NCI-H2081 (cell line): ENCODE results near the gene GAST.
A peak's percentile ranks its signal among the peaks of the same experiment; 100 is the strongest.

Source experiments
- DNase-seq, 2 experiments: peaks; one replicate each; lab custom pipeline; 2025; lab: John Stamatoyannopoulos, UW

GAST gene

DNA sequence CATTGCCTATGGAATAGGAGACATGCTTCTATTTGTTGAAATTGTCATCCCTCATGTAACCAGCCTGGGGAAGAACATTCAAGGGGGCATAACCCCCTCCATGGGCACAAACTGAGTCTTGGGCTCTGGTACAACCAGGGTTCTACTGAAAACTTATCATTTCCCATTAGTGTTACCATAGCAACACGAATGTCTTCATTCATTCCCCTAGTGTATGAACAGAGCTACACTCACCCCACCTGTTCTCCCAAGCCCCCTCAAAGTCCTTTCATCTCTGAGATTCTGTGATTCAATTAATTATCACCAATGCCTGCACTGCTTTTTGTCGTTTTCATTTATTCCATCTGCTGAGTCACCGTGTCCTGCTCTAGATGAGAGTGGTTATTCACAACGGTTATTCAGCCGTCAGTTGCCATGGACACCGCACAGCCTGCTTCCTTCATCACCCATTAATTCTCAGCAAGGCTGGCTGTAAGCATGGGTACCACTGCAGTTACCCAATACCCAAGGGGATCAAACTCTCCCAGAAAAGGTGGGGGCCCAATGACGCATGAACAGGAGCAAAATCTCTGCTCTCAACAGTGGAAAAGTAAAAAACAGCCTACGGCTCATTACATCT is 1.6 kb upstream of the GAST start:
- peak; percentile 27 to 54 for DNase-seq

DNA sequence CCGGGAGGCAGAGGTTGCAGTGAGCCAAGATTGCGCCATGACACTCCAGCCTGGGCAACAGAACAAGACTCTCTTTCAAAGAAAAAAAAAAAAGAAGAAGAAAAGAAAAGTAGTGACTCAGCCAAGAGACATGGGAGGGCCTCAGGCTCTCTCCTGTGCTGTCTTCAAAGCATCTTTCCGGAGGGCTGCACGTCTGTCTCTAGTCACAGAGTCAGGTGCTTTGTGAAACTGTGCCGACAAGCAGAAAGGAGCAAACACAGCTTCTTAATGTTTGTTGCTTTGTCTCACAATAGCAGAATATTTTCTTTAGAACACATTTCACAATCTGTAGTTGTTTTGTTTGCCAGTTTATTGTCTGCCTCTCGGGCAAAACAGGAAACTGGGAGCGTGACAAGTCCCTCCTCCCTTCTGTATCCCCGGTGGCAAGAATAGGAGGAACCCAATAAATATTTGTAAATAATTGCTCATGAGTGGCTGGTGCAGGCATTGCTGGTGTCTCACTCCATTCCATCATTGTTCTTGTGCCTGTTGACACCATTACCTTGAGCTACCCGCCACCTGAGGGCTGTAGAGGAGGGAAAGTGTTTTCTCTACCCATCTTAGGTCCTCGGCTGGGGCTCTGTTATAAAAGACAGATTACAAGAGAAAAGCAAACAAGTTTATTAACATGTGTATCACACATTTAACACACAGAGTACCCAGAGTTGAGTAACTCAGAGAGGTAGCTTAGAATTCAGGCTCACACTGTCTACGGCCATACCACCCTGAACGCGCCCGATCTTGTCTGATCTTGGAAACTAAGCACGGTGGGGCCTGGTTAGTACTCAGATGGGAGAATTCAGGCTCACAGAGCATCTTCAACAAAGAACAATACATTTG is 5.5 kb downstream of the GAST start:
- no peak for DNase-seq

DNA sequence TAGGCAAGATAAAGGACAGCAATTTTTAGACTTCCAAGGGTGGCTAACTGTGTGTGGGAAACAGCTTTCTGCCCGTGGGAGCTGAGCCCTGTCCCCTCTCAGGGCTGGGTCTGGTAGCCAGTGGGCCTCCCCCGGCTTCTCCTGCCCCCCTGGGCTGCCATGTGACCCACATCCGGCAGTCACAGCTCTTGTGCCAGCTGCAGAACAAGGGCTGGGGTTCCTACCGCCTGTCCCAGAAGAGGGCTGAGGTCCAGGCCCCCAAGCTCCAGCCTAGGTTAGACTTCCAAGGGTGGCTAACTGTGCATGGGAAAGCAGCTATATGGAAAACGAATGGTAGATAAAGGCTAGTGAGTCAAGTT is 6.1 kb downstream of the GAST start:
- DNase-seq: no peak

DNA sequence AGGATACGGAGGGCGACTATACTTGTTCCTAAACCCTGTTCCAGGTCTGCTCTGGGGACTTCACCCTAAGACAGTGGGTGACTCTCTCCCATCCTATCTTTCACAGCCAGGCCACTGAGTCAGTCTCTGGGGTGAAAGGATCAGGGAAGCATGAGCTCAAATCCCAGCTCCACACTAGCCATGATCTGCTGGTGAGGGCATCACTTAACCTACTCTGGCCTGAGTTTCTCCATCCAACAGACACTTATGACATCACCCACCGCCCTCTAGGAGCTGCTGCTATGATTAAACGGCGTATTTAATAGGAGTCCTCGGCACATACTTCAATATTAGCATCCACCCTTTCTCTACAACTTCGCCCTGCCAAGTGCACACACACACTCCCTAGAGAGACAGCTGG is 10.1 kb downstream of the GAST start:
- no peak for DNase-seq

DNA sequence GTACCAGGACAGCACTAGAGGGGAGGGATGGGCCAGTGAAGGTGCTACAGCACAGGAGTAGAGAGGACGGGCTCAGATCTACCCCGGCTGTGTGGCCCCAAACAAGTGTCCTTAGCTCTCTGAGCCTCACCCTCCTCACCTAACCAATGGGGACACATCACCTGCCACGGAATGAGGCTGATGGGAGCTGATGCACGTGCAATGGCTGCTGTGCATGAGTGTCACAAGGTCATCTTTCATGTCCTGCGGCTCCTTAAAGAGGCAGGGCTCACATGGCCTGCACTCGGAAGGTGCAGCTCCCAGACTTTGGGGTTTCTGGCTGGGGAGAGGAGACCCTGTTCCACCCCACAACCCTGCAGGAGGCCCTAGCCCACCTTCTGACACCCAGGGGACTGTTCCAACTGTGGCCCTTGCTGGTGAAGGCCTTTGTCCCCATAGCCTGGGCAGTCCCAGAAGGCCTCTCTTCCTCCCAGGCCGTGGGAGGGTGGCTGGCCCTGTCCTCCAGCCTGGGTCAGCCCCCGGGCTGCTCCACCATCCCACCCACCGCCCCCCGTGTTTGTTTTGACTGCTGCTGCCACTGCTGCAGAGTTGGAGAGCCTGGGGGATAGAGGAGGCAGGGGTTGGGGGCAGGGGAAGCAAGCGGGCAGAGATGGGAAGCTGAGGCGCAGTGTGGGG is 11.8 kb downstream of the GAST start:
- DNase-seq: no peak

DNA sequence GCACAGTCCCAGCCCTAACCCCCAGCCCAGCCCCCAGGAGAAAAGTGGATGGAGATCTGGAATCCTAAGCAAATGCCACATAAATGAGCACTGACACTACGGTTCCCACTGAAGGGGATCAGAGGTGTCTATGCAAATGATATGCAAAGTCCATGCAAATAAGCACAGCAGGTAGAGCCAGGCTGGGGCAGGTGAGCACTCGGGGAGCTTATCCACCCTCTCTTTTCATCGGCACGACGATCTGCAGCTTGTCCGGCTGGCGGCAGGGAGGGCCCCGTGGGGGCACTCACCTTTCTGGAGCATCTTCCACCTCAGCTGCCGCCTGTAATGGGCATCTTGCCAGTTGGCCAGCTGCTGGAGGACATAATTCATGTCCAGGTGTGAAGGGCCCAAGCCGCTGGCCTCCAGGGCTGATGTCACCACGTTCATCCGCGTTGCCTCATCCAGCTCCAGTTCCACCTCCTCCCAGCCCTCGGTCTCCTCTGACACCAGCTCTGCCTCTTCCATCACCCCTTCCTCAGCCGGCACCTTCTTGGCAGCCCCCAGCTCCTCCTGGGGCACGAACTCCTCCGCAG is 12.4 kb downstream of the GAST start:
- peak in 1 of 2 experiments; percentile 30 for DNase-seq

DNA sequence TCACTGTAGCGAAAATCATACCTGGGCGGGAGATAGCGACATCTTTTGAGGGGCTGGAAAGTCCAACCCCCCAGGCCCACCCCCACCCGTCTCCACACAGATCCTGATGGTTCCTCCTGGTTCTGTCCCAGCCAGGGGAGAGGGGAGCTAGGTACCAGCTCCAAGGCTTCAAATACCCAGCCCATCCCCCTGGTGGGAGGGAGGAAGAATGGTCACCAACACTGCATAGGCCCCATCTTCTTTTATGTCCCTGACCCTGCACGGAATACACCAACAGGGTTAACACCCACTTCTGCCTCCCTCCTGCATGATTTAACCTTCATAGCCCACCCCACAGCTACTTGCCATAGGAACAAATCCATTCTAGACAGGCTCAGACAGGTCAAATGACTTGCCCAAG is 13.0 kb downstream of the GAST start:
- DNase-seq: no peak

DNA sequence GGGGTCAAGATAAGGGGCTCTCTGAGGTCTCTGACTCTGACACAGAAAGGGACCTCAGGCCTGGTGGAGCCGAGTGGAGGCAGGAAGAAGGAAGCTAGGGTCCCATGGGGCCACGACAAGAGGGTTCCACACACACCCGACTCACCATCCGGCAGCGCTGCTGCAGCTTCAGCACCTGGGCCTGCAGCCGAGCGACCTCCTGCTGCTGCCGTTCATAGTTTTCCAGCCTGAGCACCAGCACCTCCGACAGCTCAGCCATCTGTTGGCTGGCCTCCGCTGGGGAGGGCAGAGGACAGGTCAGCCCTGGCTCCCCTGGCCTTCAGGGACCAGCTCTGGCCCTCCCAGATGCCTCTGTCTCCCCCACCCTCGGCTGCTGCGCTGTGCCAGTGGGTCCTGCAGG is 15.9 kb downstream of the GAST start:
- DNase-seq: no peak

DNA sequence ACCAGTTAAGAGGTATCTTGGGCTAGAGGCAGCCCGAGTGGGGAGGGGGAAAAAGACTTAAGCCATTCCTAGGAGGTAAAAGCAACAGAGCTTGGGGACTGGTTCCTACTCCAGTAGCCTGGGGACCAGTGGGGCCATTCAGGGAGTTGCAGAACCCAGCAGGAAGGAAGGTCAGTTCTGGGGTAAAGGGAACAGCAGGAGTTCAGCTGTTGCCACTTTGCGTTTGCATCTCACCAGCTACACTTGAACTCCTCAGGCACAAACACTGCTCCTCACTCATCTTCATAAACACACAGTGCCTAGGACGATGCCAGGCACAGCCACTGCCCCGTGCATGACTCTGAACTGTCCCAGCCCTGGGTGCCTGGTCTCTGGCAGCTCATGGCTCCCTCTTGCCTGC is 18.3 kb downstream of the GAST start:
- no peak for DNase-seq

DNA sequence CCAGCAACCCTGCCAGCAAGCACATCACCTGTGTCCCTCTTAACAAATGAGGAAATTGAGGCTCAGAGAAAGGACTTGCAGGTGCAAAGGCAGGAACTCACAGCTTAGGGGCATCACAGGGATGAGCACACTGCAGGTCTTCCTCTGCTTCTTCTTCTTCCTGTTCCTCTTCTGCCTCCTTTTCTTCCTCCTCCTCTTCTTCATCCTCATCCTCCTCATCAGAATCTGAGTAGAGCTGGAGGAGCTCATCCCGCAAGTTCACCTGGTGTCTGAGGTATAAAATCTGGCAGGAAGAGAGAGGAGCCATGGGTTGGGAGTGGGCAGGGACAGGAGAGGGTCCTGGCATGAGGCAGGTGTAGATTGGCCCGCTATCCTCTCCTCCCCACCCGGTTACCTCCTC is 19.7 kb downstream of the GAST start:
- no peak for DNase-seq

DNA sequence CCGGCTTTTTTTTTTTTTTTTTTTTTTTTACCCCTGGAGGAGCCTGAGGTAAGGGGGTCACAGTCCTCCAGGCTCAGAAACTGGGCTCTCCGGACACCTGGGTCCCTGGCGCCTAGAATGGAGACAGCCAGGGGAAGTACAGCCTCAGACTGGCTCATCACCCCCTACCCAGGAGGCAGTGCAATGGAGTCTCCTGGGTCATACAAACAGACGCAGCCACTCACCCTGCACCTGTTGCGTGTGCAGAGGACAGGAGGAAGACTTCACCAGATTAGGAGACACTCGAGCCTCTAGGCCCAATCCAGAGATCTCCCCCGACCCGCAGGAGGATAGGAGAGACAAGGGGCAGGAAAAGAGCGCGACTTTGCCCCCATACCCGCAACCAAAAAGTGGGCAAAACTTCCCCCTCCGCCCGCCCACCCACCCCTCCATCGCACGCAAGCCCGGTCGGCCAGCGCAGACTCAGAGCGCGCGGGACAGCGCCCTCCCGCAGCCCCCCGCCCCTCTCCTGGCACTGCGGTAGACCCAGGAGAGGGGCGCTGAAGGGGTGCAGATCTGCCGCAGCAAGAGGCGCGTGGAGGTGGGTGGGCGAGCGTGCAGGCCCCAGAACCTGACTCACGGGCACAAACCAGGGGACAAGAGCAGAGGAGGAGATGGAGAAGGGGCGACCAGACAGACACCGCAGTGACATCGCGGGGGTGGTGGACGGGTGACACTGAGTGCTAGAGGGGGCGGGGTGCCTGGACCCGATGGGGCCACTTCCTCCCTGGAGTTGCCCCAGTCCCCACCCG is 21.4 kb downstream of the GAST start:
- DNase-seq: no peak

DNA sequence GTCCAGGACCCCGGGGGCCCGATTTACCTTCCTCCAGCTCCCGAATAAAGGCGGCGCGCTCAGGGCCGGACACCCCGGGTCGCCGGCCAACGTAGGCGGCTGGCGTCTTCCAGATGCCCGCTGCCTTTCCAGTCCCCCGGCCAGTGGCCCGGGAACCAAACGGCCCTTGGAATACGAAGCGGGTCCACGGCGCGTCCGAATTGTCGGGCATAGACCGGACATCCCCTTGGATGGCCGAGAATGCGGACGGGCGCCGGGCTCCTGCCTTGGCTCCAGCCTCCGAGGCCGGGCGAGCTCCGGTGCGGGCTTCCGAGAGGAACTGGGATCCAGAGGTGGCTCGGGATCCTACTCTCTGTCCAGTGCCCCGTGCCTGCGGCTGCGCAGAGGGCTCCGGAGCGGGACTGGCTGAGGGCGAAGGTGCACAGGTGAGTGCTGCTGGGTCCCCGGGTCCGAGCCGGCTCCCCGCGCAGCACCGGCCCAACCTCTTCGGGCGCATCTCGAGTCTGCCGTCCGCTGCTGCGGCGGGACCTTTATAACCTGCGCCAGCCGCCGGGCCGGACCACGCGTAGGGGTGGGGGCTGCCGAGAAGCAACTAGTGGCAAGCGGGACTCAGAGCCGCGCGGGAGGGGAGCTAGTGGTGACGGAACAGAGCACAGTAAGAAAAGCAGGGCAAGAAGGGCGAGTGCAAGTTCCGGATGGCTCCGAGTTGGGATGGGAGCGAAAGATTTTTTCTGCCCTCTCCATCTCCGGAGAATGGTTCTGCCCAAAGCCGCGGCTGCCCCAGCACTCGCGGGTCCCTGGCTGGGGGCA is 22.2 kb downstream of the GAST start, which contains the start of gene HAP1:
Gene HAP1 (minus strand): TSS at position 505 of the 810 bp plus-strand sequence. CDS start 9 bp downstream, at position 496.
- DNase-seq: no peak

DNA sequence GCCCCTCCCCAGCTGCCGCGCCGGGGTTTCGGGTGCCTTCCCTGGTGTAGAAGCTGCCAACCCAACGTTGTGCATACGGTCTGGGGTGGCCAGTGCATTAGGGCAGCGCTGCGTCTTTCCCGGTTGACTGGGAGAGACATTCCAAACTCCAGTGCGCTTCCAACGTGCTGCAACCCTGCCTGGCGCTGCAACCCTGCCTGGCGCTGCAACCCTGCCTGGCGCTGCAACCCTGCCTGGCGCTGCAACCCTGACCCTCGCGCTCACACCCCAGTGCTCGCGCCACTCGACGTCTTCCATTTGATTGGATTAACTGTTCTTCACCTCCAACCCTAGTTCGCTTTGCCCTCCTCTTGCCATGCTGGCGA is 22.8 kb downstream of the GAST start:
- no peak for DNase-seq

DNA sequence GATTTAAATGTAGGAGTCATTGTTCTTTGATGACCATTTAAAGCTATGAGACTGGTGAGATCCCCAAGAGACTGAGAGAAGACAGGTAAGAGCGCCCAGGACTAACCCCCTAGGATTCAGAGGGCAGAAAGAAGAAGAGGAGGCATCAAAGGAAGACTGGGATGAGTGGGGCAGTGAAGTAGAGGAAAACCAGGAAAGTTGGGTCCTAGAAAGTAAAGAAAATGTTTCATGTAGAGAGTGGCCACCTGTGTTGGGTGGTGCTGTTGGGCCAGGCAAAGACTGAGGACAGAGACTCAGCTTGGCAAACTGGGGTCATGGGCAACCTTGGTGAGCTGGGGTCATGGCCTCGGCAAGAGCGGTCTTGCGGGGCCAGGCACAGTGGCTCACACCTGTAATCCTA is 23.6 kb downstream of the GAST start:
- no peak for DNase-seq

DNA sequence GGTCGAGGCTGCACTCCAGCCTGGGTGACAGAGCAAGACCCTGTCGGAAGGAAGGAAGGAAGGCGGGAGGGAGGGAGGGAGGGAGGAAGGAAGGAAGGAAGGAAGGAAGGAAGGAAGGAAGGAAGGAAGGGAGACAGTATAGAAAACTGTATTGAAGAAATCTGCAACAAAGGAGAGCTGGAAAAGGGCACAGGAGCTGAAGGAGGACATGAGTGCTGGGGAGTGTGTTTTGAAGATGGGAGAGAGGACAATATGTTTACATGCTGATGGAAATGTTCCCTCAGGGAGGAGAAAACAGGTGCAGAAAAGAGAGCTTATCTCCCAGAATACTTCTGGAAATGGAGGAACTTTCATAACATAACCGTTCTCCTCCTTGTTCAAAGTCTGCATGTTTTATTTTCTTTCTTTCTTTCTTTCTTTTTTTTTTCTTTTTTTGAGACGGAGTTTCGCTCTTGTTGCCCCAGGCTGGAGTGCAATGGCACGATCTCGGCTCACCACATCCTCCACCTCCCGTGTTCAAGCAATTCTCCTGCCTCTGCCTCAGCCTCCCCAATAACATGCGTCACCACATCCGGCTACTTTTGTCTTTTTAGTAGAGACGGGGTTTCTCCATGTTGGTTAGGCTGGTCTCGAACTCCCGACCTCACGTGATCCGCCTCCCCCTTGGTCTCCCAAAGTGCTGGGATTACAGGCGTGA is 25.0 kb downstream of the GAST start:
- no peak for DNase-seq

DNA sequence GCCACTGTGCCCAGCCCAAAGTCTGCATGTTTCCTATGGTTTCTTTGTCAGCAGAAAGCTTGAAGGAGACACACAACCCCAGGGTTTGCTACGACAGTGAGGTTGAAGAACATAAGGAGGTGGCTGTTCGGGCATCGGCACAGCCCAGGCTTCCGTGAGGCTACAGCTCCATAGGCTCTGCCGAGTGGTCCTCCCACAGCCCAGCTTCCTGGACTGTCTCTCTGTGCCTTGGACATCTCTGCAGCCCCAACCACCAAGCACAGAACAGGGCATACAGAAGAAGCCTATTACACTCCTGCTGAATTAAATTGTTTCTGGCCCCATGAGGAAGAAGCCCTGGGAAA is 25.5 kb downstream of the GAST start:
- no peak for DNase-seq

DNA sequence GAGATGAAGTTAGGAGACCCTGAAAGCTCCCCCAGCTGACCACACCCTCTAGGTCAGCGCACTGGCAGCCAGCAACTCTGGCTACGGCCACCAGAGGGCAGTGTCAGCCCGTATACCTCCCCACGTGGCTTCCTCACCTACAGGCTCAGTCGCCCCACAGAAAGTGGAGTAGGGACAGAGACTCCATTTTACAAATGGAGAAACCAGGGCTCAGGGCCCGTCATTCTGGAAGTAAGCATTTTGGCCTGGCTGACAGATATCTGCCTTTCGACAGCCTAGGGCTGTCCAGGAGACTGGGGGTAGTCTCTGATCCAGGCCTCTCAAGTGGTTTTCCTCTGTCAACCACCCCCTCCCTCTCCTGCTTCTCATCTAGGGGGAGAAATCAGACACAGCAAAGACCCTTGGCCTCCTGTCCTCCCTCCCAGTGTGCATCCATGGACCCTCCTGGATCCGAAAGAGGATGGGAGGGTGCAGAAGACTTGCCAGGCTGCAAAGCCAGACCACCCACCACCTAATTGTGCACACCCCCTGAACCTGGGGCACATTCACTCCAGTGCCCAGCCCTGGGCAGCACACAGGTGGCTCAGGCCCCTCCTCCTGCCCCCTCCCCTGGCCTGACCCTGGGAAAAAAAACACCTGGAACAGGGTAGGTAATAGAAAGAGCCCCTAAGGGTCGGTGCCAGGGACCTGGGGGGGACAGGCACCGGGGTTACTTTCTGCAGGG is 26.1 kb downstream of the GAST start:
- DNase-seq: peak; percentile 80 to 84

DNA sequence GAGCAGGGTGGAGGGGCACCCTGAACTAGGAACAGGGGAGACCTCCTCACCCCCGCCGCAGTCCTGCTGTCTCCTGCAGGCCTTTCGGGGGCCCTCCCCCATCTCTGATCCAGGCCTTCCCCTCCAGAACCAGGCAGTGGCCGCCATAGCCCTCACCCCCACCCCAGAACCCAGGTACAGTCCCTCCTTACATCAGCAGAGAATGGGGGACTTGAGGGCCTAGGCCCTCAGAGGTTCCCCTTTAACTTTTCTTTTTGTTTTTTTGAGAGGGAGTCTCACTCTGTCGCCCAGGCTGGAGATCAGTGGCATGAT is 26.6 kb downstream of the GAST start:
- DNase-seq: no peak

DNA sequence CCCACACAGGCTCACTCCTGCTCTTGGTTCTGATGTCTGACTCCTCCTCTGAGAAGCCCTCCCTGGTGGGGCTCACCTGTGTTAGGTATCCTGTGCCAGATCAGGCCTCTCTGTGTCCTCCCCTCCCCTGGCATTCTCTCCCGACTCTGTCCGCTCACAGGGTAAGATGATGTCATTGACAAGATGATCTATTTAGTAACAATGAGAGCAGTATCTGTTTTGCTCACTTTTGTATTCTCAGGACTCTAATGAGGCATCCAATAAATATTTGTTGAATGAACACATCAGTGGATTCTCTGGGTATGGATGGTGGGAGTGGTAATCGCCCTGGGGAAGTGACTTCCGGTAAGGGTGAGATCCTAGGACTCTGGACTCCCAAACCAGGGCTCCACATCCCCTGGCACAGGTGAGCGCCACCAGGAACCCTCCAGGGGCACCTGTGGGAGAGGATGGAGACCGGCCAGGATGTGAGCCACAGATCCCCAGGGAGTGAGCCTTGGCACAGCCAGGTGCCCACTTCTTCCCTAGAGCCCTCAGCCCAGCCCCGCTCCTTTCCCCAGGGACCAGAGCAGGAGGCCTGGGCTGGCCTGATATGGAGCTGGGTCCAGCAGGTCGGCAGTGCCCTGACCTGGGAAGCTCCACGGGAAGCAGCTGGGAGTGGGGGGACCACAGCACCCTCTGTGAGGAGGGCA is 27.7 kb downstream of the GAST start:
- DNase-seq: no peak

DNA sequence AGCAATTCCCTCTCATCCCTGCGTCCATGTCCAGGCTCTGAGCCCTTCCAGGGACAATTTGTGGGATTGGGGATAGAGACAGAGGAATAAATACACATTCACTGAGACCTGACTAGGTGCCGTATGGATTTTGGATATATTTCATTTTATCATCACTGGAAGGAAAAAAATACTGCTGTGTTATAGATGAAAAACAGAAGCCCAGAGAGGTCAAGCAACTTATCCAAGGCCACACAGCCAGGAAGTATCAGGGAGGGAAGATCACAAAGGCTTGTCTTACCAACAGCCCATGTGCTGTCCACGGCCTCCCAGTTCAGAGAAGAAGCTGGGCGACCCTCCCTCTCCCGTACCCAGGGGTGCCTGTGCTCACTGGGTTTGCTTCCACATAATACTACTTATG is 28.4 kb downstream of the GAST start:
- no peak for DNase-seq
